GM19043 (cell line): ENCODE data around the gene PC.
"Not testable (repeated sequence)": the region's sequence is repeated elsewhere in the genome, so short reads cannot be mapped to it uniquely, and the experiment has no call there.

Experiments
- ATAC-seq: cut with Tn5 transposase; IDR thresholded peaks from one replicate; pipeline ENCODE4 v1.9.1; 2021; ENCODE audit warnings: low read depth; ENCODE audit not compliant: unreplicated experiment

Gene PC

GRCh38 chr11:66809592-66809991, 148.6 kb downstream of the PC start:
- no peak for ATAC-seq

- ATAC-seq, result no peak
Measured at GRCh38 chr11:66800720-66801428, 157.3 kb downstream of the PC start.

DNA sequence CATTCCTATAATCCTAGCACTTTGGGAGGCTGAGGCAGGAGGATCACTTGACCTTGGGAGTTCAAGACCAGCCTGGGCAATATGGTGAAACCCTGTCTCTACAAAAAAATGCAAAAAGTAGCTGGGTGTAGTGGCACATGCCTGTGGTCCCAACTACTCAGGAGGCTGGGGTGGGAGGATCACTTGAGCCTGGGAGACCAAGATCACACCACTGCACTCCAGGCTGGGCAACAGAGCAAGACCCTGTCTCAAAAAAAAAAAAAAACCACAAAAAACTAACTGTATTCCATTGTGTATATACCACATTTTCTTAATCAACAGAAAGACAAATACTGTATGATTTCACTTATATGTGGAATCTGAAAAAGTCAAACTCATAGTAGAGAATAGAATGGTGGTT, 158.4 kb downstream of the PC start:
- not testable (repeated sequence) for ATAC-seq
